PC-3 (cell line): ENCODE data around the gene TMOD2.

Source experiments
- EZH2 ChIP-seq: fragments of 300-600 bp; sonication (generic); IDR thresholded peaks from one replicate; pipeline ENCODE4 v1.6.1; 2017; ENCODE audit warnings: antibody characterized with exemption, mild to moderate bottlenecking, low read length; ENCODE audit not compliant: unreplicated experiment
- EZH2phosphoT487 ChIP-seq: fragments of 300-600 bp; sonication (generic); IDR thresholded peaks from 2 replicates; pipeline ENCODE4 v1.6.1; 2018; ENCODE audit warnings: mild to moderate bottlenecking, antibody characterized with exemption, low read length, borderline replicate concordance
- TF ChIP-seq, protein P1 (sequence below): fragments of 300-600 bp; sonication (generic); conservative IDR thresholded peaks from 2 replicates; pipeline ENCODE4 v1.5.1; 2017; ENCODE audit warnings: antibody characterized with exemption, low read depth, mild to moderate bottlenecking, low read length

DNA sequence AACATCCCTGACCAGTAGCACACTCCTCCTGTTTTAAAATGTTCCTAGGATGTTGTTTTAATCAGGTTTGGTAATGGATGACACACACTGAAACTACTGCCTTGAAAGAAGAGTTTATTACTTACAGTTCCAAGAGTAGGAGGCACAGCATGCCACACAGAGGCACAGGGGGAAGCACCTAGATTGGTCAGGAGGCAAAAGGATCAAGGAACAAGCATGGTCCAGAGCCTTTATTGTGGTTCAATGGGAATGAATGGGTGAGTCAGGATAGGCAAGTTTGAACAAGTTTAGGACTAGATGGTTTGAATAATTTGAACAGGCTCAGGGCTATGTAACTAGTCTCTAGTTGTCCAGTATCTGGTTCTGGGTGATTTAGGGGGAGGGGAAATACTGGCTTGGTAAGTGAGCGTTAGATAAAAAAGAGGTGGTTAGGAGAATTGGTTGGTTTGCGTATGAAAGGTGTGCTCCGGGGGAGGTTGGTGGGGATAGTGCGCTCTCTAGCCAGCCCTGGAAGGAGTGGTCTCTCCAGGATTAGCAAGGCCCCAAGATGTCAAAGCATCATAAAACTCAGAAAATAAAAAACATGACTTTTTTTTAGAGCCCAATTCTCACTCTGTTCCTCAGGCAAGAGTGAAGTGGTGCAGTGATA is 113.1 kb downstream of the TMOD2 start:
- TF ChIP-seq EZH2 (no peak), EZH2phosphoT487 (no peak)
- TF ChIP-seq, protein P1, sequence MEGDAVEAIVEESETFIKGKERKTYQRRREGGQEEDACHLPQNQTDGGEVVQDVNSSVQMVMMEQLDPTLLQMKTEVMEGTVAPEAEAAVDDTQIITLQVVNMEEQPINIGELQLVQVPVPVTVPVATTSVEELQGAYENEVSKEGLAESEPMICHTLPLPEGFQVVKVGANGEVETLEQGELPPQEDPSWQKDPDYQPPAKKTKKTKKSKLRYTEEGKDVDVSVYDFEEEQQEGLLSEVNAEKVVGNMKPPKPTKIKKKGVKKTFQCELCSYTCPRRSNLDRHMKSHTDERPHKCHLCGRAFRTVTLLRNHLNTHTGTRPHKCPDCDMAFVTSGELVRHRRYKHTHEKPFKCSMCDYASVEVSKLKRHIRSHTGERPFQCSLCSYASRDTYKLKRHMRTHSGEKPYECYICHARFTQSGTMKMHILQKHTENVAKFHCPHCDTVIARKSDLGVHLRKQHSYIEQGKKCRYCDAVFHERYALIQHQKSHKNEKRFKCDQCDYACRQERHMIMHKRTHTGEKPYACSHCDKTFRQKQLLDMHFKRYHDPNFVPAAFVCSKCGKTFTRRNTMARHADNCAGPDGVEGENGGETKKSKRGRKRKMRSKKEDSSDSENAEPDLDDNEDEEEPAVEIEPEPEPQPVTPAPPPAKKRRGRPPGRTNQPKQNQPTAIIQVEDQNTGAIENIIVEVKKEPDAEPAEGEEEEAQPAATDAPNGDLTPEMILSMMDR, result no peak
